DOHH2 (cell line): ENCODE measurements around the gene FUT8.

Source experiments
- H3F3A ChIP-seq: fragments of 200-600 bp; sonication (generic), shearing (Covaris generic); 2 replicates; pipeline ENCODE4 v1.6.0; 2016; ENCODE audit warnings: antibody characterized with exemption, mild to moderate bottlenecking; ENCODE audit not compliant: control insufficient read depth, insufficient read depth
- H3K27ac ChIP-seq: fragments of 200-600 bp; sonication (generic); 2 replicates; pipeline ENCODE4 v1.5.1; 2014; ENCODE audit warnings: low read depth, mild to moderate bottlenecking, low read length, moderate library complexity
- H3K27me3 ChIP-seq: fragments of 200-600 bp; sonication (generic); 2 replicates; pipeline ENCODE4 v1.6.1; 2014; ENCODE audit warnings: mild to moderate bottlenecking, low read length, mixed read lengths; ENCODE audit not compliant: control insufficient read depth
- H3K36me3 ChIP-seq: fragments of 200-600 bp; sonication (generic); 2 replicates; pipeline ENCODE4 v1.6.1; 2014; ENCODE audit warnings: mild to moderate bottlenecking, low read length, moderate library complexity, mixed read lengths; ENCODE audit not compliant: control insufficient read depth
- H3K4me1 ChIP-seq: fragments of 200-600 bp; sonication (generic); 2 replicates; pipeline ENCODE4 v1.6.1; 2014; ENCODE audit warnings: mild to moderate bottlenecking, low read length, mixed read lengths; ENCODE audit not compliant: control insufficient read depth
- H3K4me2 ChIP-seq: fragments of 200-600 bp; sonication (generic); 2 replicates; pipeline ENCODE4 v1.6.0; 2014; ENCODE audit warnings: mild to moderate bottlenecking, low read length, moderate library complexity
- H3K4me3 ChIP-seq: fragments of 200-600 bp; sonication (generic); 2 replicates; pipeline ENCODE4 v1.5.1; 2014; ENCODE audit warnings: mild to moderate bottlenecking, low read length, mixed read lengths
- H3K79me2 ChIP-seq: fragments of 200-600 bp; sonication (generic); 2 replicates; pipeline ENCODE4 v1.6.1; 2014; ENCODE audit warnings: mild to moderate bottlenecking, low read length, mixed read lengths; ENCODE audit not compliant: control insufficient read depth
- H3K9me2 ChIP-seq: fragments of 200-600 bp; sonication (generic); replicated peaks from 2 replicates; pipeline ENCODE4 v1.6.1; 2014; ENCODE audit warnings: mild to moderate bottlenecking, low read length, mixed read lengths; ENCODE audit not compliant: control insufficient read depth
- H3K9me3 ChIP-seq: fragments of 200-600 bp; sonication (generic); 2 replicates; pipeline ENCODE4 v1.6.1; 2014; ENCODE audit warnings: antibody characterized with exemption, low read length, mixed read lengths; ENCODE audit not compliant: control insufficient read depth, insufficient read depth
- H4K20me1 ChIP-seq: fragments of 200-600 bp; sonication (generic); 2 replicates; pipeline ENCODE4 v1.6.0; 2014; ENCODE audit warnings: low read depth, mild to moderate bottlenecking, antibody characterized with exemption, low read length, moderate library complexity; ENCODE audit not compliant: control insufficient read depth, insufficient read depth
- EZH2phosphoT487 ChIP-seq: fragments of 200-600 bp; sonication (generic); IDR thresholded peaks from 2 replicates; pipeline ENCODE4 v1.6.1; 2017; ENCODE audit warnings: borderline replicate concordance, mild to moderate bottlenecking, antibody characterized with exemption, low read length, moderate library complexity, mixed read lengths
- TF ChIP-seq, protein P1 (sequence below): fragments of 200-600 bp; sonication (generic); IDR thresholded peaks from one replicate; pipeline ENCODE4 v1.5.1; 2014; ENCODE audit warnings: antibody characterized with exemption, mild to moderate bottlenecking, low read depth, low read length; ENCODE audit not compliant: poor library complexity, severe bottlenecking

FUT8 gene

DNA sequence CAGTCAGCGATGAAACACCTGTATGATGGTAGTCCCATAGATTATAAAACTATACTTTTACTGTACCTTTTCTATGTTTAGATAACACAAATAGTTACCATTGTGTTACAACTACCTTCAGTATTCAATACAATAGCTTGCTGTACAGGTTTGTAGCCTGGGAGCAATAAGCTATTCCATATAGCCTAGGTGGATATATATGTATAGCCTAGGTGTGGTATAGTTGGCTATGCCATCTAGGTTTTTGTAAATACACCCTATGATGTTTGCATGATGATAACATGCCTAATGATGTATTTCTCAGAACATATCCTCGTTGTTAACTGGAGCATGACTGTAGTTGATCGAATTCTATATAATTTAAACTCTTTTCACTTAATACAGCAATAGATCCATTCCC lies 316.1 kb downstream of the FUT8 start:
- H3K27ac ChIP-seq, result no peak overlapping the region
- no peak overlapping the region for H3K4me2 ChIP-seq
- no peaks in the 10 kb centered on the region for H3K79me2 ChIP-seq
- H3F3A ChIP-seq, result no peaks in the 10 kb centered on the region
- no peak overlapping the region for H3K4me3 ChIP-seq
- no peaks in the 10 kb centered on the region for H3K27me3 ChIP-seq
- no peaks in the 10 kb centered on the region for H4K20me1 ChIP-seq
- TF ChIP-seq, protein P1, sequence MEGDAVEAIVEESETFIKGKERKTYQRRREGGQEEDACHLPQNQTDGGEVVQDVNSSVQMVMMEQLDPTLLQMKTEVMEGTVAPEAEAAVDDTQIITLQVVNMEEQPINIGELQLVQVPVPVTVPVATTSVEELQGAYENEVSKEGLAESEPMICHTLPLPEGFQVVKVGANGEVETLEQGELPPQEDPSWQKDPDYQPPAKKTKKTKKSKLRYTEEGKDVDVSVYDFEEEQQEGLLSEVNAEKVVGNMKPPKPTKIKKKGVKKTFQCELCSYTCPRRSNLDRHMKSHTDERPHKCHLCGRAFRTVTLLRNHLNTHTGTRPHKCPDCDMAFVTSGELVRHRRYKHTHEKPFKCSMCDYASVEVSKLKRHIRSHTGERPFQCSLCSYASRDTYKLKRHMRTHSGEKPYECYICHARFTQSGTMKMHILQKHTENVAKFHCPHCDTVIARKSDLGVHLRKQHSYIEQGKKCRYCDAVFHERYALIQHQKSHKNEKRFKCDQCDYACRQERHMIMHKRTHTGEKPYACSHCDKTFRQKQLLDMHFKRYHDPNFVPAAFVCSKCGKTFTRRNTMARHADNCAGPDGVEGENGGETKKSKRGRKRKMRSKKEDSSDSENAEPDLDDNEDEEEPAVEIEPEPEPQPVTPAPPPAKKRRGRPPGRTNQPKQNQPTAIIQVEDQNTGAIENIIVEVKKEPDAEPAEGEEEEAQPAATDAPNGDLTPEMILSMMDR, result no peak
- TF ChIP-seq EZH2phosphoT487, result no peak
- no peaks in the 10 kb centered on the region for H3K9me2 ChIP-seq
- H3K4me1 ChIP-seq, result no peaks in the 10 kb centered on the region
- H3K36me3 ChIP-seq, result peaks cover 35% of the 10 kb centered on the region
- no peaks in the 10 kb centered on the region for H3K9me3 ChIP-seq

DNA sequence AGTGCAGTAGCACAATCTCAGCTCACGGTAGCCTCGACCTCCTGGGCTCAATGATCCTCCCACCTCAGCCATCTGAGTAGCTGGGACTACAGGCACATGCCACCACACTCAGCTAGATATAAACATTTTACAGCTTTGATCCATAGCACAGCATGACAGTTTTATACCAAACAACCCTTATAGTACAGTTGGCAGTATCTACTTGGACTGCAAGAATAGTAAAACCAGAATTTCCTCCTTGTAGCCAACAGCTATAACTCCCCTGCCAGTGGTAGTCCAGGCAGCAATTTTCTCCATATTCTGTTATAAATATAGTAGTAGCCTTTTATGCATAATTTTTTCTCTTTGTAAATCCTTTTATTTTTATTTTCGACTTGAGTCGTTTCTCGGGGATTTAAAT lies 317.0 kb downstream of the FUT8 start:
- Histone ChIP-seq H3K9me2 (no peaks in the 10 kb centered on the region), H4K20me1 (no peaks in the 10 kb centered on the region), H3K27me3 (no peaks in the 10 kb centered on the region), H3K36me3 (peaks cover 35% of the 10 kb centered on the region), H3K4me1 (no peaks in the 10 kb centered on the region), H3K27ac (no peak overlapping the region), H3F3A (no peaks in the 10 kb centered on the region), H3K79me2 (no peaks in the 10 kb centered on the region), H3K9me3 (no peaks in the 10 kb centered on the region), H3K4me3 (no peak overlapping the region), H3K4me2 (no peak overlapping the region)
- TF ChIP-seq EZH2phosphoT487, result no peak
- TF ChIP-seq, protein P1, result no peak

DNA sequence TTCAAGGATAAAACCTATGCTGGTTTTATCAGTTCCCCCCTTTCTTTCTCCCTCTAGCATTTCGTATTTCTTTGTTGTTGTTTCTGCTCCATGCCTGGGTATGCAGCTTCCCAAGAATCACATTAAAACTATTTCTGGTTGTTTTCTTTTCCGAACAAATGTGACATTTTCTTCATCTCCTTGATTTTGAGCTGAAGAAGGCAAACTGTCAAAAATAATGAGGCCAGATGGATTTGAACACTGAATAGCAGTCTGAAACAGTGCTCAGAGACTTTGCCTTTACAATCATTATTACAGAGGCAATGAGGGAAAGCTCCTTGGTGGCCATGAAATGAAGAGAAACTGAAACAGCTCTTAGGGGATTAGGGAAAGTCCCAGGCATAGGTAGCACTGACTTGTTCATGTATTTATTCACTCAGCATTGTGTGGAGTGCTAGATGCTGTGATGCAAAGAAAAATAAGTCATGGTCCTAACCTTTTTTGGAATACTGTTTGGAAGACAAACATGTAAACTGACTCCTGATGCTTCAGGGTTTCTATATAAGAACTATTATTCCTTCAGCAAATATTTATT lies 319.5 kb downstream of the FUT8 start:
- no peaks in the 10 kb centered on the region for H3K9me3 ChIP-seq
- H3K9me2 ChIP-seq, result no peaks in the 10 kb centered on the region
- no peaks in the 10 kb centered on the region for H3F3A ChIP-seq
- H3K27me3 ChIP-seq, result no peaks in the 10 kb centered on the region
- no peaks in the 10 kb centered on the region for H4K20me1 ChIP-seq
- TF ChIP-seq, protein P1, result no peak
- no peak for TF ChIP-seq EZH2phosphoT487
- no peak overlapping the region for H3K27ac ChIP-seq
- H3K79me2 ChIP-seq, result no peaks in the 10 kb centered on the region
- no peaks in the 10 kb centered on the region for H3K4me1 ChIP-seq
- no peak overlapping the region for H3K4me2 ChIP-seq
- H3K4me3 ChIP-seq, result no peak overlapping the region
- H3K36me3 ChIP-seq, result peaks cover 32% of the 10 kb centered on the region
